H1 (cell line): ENCODE data around the gene SMPD2. TPM values are rescaled to one million over a fixed set of nuclear protein-coding genes. Genes with fewer than 3 reads are reported as not detected.

Source experiments
- CTCF ChIA-PET: fragments of 300-600 bp; sonication (Branson Sonifier 250); formaldehyde crosslinking; loops from one replicate; lab custom pipeline; 2021; ENCODE audit not compliant: partially characterized antibody; lab: Charles Lee
- POLR2A ChIA-PET: fragments of 300-600 bp; sonication (Branson Sonifier 250); formaldehyde crosslinking; loops from one replicate; lab custom pipeline; 2021; ENCODE audit warnings: inconsistent platforms; ENCODE audit not compliant: partially characterized antibody; lab: Charles Lee
- DNase-seq, 2 experiments: peaks; one replicate each; pipeline versions ENCODE4 v3.0.0 to v3.0.0-alpha.2; 2010 to 2022; ENCODE audit warnings: low spot score in 2 of 2, low read depth in 1 of 2, mixed read lengths in 1 of 2
- FAIRE-seq: peaks from 2 replicates; lab custom pipeline; 2011; peaks lifted over from hg19 to GRCh38; lab: Jason Lieb, UNC
- H2AFZ ChIP-seq: 2 replicates; pipeline ENCODE4 v1.8.1; 2012; ENCODE audit warnings: low read length, inconsistent platforms
- H2AK5ac ChIP-seq: 2 replicates; pipeline ENCODE4 v1.6.1; 2013; ENCODE audit warnings: low read depth, low read length
- H2BK120ac ChIP-seq: replicated peaks from 2 replicates; pipeline ENCODE3; 2013; ENCODE audit warnings: low read depth, low read length, inconsistent platforms
- H2BK12ac ChIP-seq: 2 replicates; pipeline ENCODE4 v1.6.1; 2013; ENCODE audit warnings: low read depth, low read length
- H2BK15ac ChIP-seq: 2 replicates; pipeline ENCODE4 v1.6.1; 2013; ENCODE audit warnings: low read length
- H2BK20ac ChIP-seq: 2 replicates; pipeline ENCODE4 v1.6.1; 2013; ENCODE audit warnings: low read length
- H2BK5ac ChIP-seq: 2 replicates; pipeline ENCODE4 v1.6.1; 2013; ENCODE audit warnings: low read depth, low read length
- H3K14ac ChIP-seq: 2 replicates; pipeline ENCODE4 v1.6.1; 2013; ENCODE audit warnings: inconsistent platforms; ENCODE audit not compliant: insufficient read length
- H3K18ac ChIP-seq: 2 replicates; pipeline ENCODE4 v1.6.1; 2013; ENCODE audit warnings: low read length; ENCODE audit errors: extremely low read depth
- H3K23ac ChIP-seq: 2 replicates; pipeline ENCODE4 v1.6.1; 2013; ENCODE audit warnings: inconsistent platforms; ENCODE audit not compliant: insufficient read length
- H3K23me2 ChIP-seq: 2 replicates; pipeline ENCODE4 v1.6.1; 2013; ENCODE audit warnings: low read depth, low read length
- H3K27ac ChIP-seq: 2 replicates; pipeline ENCODE4 v1.6.1; 2011; ENCODE audit warnings: low read depth, low read length, inconsistent platforms
- H3K27me3 ChIP-seq, 4 experiments: replicated peaks in 1 of 4; 1 replicate in 1 of 4; 2 replicates in 3 of 4; pipeline versions ENCODE4 v1.6.1 to v1.8.1; 2011 to 2013; ENCODE audit warnings: low read length in 3 of 4, mild to moderate bottlenecking in 3 of 4, inconsistent platforms in 2 of 4, mixed read lengths in 2 of 4, moderate library complexity in 1 of 4; ENCODE audit not compliant: control insufficient read depth in 3 of 4, insufficient read depth in 3 of 4; ENCODE audit errors: extremely low read depth in 1 of 4
- H3K36me3 ChIP-seq, 4 experiments: 2 replicates each; pipeline versions ENCODE4 v1.6.1 to v1.8.1; 2011 to 2013; ENCODE audit warnings: mild to moderate bottlenecking in 4 of 4, low read length in 3 of 4, moderate library complexity in 2 of 4, control low read depth in 1 of 4, inconsistent platforms in 1 of 4; ENCODE audit not compliant: insufficient read depth in 4 of 4, control insufficient read depth in 2 of 4
- H3K4ac ChIP-seq: replicated peaks from 2 replicates; pipeline ENCODE3; 2013; ENCODE audit warnings: low read length, low read depth, mixed read lengths, inconsistent platforms; ENCODE audit not compliant: insufficient read length
- H3K4me1 ChIP-seq, 4 experiments: replicated peaks in 1 of 4; 1 replicate in 1 of 4; 2 replicates in 3 of 4; pipeline versions ENCODE4 v1.6.1 to v1.8.1; 2011 to 2013; ENCODE audit warnings: low read length in 3 of 4, inconsistent platforms in 2 of 4, mixed read lengths in 1 of 4; ENCODE audit not compliant: insufficient read depth in 4 of 4, control insufficient read depth in 3 of 4
- H3K4me2 ChIP-seq, 2 experiments: 2 replicates each; pipeline versions ENCODE4 v1.6.1 to v1.8.1; 2011 to 2013; ENCODE audit warnings: low read depth in 2 of 2, low read length in 2 of 2, control low read depth in 1 of 2, inconsistent platforms in 1 of 2, mild to moderate bottlenecking in 1 of 2; ENCODE audit not compliant: insufficient read depth in 1 of 2
- H3K4me3 ChIP-seq, 4 experiments: fragments of 200-600, 300-600 bp in 1 of 4; sonication (generic), shearing (Covaris generic), sonication (Bioruptor Twin) in 1 of 4; 2 replicates each; pipeline versions ENCODE4 v1.5.1 to v1.8.1; 2011 to 2016; ENCODE audit warnings: low read length in 4 of 4, low read depth in 3 of 4, control low read depth in 2 of 4, inconsistent platforms in 2 of 4, mild to moderate bottlenecking in 2 of 4, mixed read lengths in 1 of 4, moderate library complexity in 1 of 4; ENCODE audit not compliant: insufficient read depth in 2 of 4; ENCODE audit errors: extremely low read depth in 1 of 4
- H3K56ac ChIP-seq: replicated peaks from 2 replicates; pipeline ENCODE3; 2013; ENCODE audit warnings: low read depth, mild to moderate bottlenecking, mixed read lengths, low read length, inconsistent platforms; ENCODE audit not compliant: insufficient read length
- H3K79me1 ChIP-seq: 2 replicates; pipeline ENCODE4 v1.6.1; 2013; ENCODE audit warnings: low read depth, low read length, control low read depth
- H3K79me2 ChIP-seq, 2 experiments: 2 replicates each; pipeline versions ENCODE4 v1.6.1 to v1.8.1; 2012 to 2013; ENCODE audit warnings: low read length in 2 of 2, mild to moderate bottlenecking in 2 of 2, inconsistent platforms in 1 of 2; ENCODE audit not compliant: insufficient read depth in 2 of 2, control insufficient read depth in 1 of 2
- H3K9ac ChIP-seq, 4 experiments: replicated peaks in 1 of 4; 1 replicate in 1 of 4; 2 replicates in 3 of 4; pipeline versions ENCODE4 v1.6.1 to v1.8.1; 2011 to 2013; ENCODE audit warnings: low read depth in 3 of 4, low read length in 3 of 4, control low read depth in 2 of 4, mild to moderate bottlenecking in 2 of 4, moderate library complexity in 2 of 4, inconsistent platforms in 1 of 4; ENCODE audit errors: extremely low read depth in 1 of 4
- H3K9me3 ChIP-seq, 2 experiments: 2 replicates each; pipeline versions ENCODE4 v1.6.1 to v1.8.1; 2012 to 2013; ENCODE audit warnings: mild to moderate bottlenecking in 2 of 2, moderate library complexity in 2 of 2, control low read depth in 1 of 2, inconsistent platforms in 1 of 2, low read depth in 1 of 2, low read length in 1 of 2, mixed read lengths in 1 of 2; ENCODE audit not compliant: insufficient read depth in 2 of 2
- H4K20me1 ChIP-seq, 2 experiments: replicated peaks in 1 of 2; 2 replicates each; pipeline versions ENCODE3 to v1.8.1; 2011 to 2013; ENCODE audit warnings: inconsistent platforms in 2 of 2, low read length in 2 of 2, mild to moderate bottlenecking in 1 of 2; ENCODE audit not compliant: insufficient read depth in 2 of 2, control insufficient read depth in 1 of 2
- H4K5ac ChIP-seq: 2 replicates; pipeline ENCODE4 v1.6.1; 2013; ENCODE audit warnings: low read length, low read depth, mixed read lengths, inconsistent platforms; ENCODE audit not compliant: insufficient read length
- H4K8ac ChIP-seq: 2 replicates; pipeline ENCODE4 v1.8.0; 2013; ENCODE audit warnings: mild to moderate bottlenecking, moderate library complexity, low read length, inconsistent platforms; ENCODE audit not compliant: insufficient read depth; ENCODE audit errors: extremely low read depth
- H4K91ac ChIP-seq: replicated peaks from 2 replicates; pipeline ENCODE3; 2013; ENCODE audit warnings: low read length, mixed read lengths, inconsistent platforms; ENCODE audit not compliant: insufficient read length
- CHD1 ChIP-seq: IDR thresholded peaks from 2 replicates; pipeline ENCODE4 v1.6.1; 2012; ENCODE audit warnings: low read depth, low read length, improper control_type of control experiment
- CHD2 ChIP-seq: IDR thresholded peaks from 2 replicates; pipeline ENCODE4 v1.6.1; 2012; ENCODE audit warnings: low read length, improper control_type of control experiment
- HDAC2 ChIP-seq, 2 experiments: fragments of 300-600 bp in 1 of 2; sonication (generic) in 1 of 2; IDR thresholded peaks; 2 replicates each; pipeline ENCODE4 v1.6.1; 2011 to 2012; ENCODE audit warnings: low read depth in 2 of 2, low read length in 2 of 2, mild to moderate bottlenecking in 2 of 2, moderate library complexity in 2 of 2, borderline replicate concordance in 1 of 2, inconsistent platforms in 1 of 2
- KDM4A ChIP-seq: IDR thresholded peaks from one replicate; pipeline ENCODE4 v1.7.1; 2012; ENCODE audit warnings: low read depth, mild to moderate bottlenecking, moderate library complexity, low read length, inconsistent platforms; ENCODE audit not compliant: severe bottlenecking
- POU5F1 ChIP-seq: IDR thresholded peaks from 2 replicates; pipeline ENCODE4 v1.6.1; 2011; ENCODE audit warnings: low read depth, mild to moderate bottlenecking, low read length, moderate library complexity
- RBBP5 ChIP-seq: IDR thresholded peaks from 2 replicates; pipeline ENCODE4 v1.7.1; 2012; ENCODE audit warnings: low read depth, mild to moderate bottlenecking, inconsistent platforms, low read length, moderate library complexity, borderline replicate concordance
- TAF1 ChIP-seq: IDR thresholded peaks from 2 replicates; pipeline ENCODE4 v1.6.1; 2011; ENCODE audit warnings: mild to moderate bottlenecking, low read depth, low read length
- TEAD4 ChIP-seq: IDR thresholded peaks from 2 replicates; pipeline ENCODE4 v1.6.1; 2012; ENCODE audit warnings: low read depth, low read length, inconsistent platforms, mixed read lengths
- WGBS, 2 experiments: shearing (Covaris generic) in 1 of 2; methylation state at CpG; one replicate each; pipeline versions ENCODE4 v1.1.6 to v1.1.7; 2013 to 2015; ENCODE audit warnings: low lambda C conversion rate in 2 of 2, mixed read lengths in 2 of 2, inconsistent platforms in 1 of 2, low coverage in 1 of 2, missing lambda C conversion rate in 1 of 2; ENCODE audit not compliant: insufficient replicate concordance in 2 of 2, insufficient coverage in 1 of 2, insufficient read length in 1 of 2; ENCODE audit errors: extremely low coverage in 1 of 2, missing lambda C conversion rate in 1 of 2; 5-methylcytosine and 5-hydroxymethylcytosine counted together
- polyA plus RNA-seq, 7 experiments: library from polyadenylated mRNA; depleted of rRNA in 3 of 7; stranded (reverse) in 5 of 7; unstranded in 2 of 7; fragments of >200 nt in 5 of 7; fragments of 200-250 nt in 2 of 7; gene quantifications; 1 replicate in 5 of 7; 2 replicates in 1 of 7; 4 replicates in 1 of 7; pipeline versions ENCODE4 v1.2.1 to v1.2.3, GENCODE V29; 2011 to 2013; ENCODE audit warnings: missing spikeins in 2 of 7, mixed read lengths in 2 of 7
- total RNA-seq: library from RNA; stranded (reverse); fragmentation: NEBNext Ultra II Directional; extraction: Animal tissue kit (Norgen Biotek cat#: 25700); gene quantifications from 2 replicates; pipeline ENCODE4 v1.2.1, GENCODE V29; 2021
- TF ChIP-seq, protein P1 (sequence below): IDR thresholded peaks from 2 replicates; pipeline ENCODE4 v1.6.1; 2011; ENCODE audit warnings: low read length, improper control_type of control experiment
- TF ChIP-seq, protein P2 (sequence below): IDR thresholded peaks from 2 replicates; pipeline ENCODE4 v1.6.1; 2012; ENCODE audit warnings: low read length, inconsistent platforms

The SMPD2 gene
- total and polyA plus RNA-seq, 2 of the 8 experiments (the other 6 are each of a cell fraction or from before 2014, with no cell fraction given): 11.5 to 17.2 TPM

DNA sequence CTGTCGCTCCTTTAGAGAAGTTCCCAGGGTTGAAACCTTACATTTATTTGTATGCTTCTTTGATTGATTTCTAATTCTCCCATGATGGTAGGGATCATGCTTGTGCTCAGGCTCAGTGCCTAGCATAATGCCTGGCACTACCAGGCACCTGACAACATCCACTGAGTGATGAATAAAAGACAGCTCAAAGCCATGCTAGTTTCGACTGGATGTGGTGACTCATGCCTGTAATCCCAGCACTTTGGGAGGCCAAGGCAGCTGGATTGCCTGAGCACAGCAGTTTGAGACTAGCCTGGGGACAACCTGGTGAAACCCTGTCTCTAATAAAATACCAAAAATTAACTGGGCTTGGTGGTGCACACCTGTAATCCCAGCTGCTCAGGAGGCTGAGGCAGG, 46.6 kb upstream of the SMPD2 start:
- no peaks in the 10 kb centered on the region for H3K79me1 ChIP-seq
- H2AK5ac ChIP-seq: no peak overlapping the region
- H3K18ac ChIP-seq: no peak overlapping the region
- H3K56ac ChIP-seq: no peak overlapping the region
- no peak overlapping the region for H2BK15ac ChIP-seq
- no peak overlapping the region for H3K9ac ChIP-seq
- no peak overlapping the region for H3K4me3 ChIP-seq
- H2AFZ ChIP-seq: no peak overlapping the region
- no peak overlapping the region for H3K4ac ChIP-seq
- no peaks in the 10 kb centered on the region for H3K9me3 ChIP-seq
- POLR2A ChIA-PET: interaction anchor here (0.7 kb wide), 1 partner anchor 12 kb away, joined by 3 read pairs; the partner anchor contains the start of gene CD164
- H2BK20ac ChIP-seq: no peak overlapping the region
- H2BK5ac ChIP-seq: no peak overlapping the region
- no peak overlapping the region for H3K4me2 ChIP-seq
- WGBS, 2 experiments: 74% methylated on average over 2 of the region's 2 CpGs; no CpG with 5 or more reads in 1 of the 2 experiments
- CTCF ChIA-PET: interaction anchor here (0.9 to 6.1 kb wide), 4 partner anchors 9 to 206 kb away, joined by 3 to 62 read pairs (median 14); partner anchors contain the start of gene CD164
- no peak overlapping the region for H4K91ac ChIP-seq
- H4K8ac ChIP-seq: no peak overlapping the region
- H4K20me1 ChIP-seq: no peaks in the 10 kb centered on the region
- no peak overlapping the region for H2BK120ac ChIP-seq
- H3K27ac ChIP-seq: no peak overlapping the region
- H3K36me3 ChIP-seq: no peaks in the 10 kb centered on the region
- H3K14ac ChIP-seq: no peak overlapping the region
- H3K27me3 ChIP-seq: no peaks in the 10 kb centered on the region
- no peaks in the 10 kb centered on the region for H3K23me2 ChIP-seq
- DNase-seq (no peak), FAIRE-seq (no peak)
- no peak overlapping the region for H3K23ac ChIP-seq
- no peak overlapping the region for H2BK12ac ChIP-seq
- H4K5ac ChIP-seq: no peak overlapping the region
- no peaks in the 10 kb centered on the region for H3K79me2 ChIP-seq
- no peaks in the 10 kb centered on the region for H3K4me1 ChIP-seq
- TF ChIP-seq RBBP5 (no peak), CHD1 (no peak), CHD2 (no peak), TEAD4 (no peak), KDM4A (no peak), HDAC2 (IDR thresholded peaks at IDR 0.05; ENCODE audit: borderline replicate concordance in 1 of 2, low read depth in 2 of 2, low read length in 2 of 2) (no peak), POU5F1 (no peak), TAF1 (no peak)
- TF ChIP-seq, protein P1, sequence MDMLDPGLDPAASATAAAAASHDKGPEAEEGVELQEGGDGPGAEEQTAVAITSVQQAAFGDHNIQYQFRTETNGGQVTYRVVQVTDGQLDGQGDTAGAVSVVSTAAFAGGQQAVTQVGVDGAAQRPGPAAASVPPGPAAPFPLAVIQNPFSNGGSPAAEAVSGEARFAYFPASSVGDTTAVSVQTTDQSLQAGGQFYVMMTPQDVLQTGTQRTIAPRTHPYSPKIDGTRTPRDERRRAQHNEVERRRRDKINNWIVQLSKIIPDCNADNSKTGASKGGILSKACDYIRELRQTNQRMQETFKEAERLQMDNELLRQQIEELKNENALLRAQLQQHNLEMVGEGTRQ: no peak
- TF ChIP-seq, protein P2, sequence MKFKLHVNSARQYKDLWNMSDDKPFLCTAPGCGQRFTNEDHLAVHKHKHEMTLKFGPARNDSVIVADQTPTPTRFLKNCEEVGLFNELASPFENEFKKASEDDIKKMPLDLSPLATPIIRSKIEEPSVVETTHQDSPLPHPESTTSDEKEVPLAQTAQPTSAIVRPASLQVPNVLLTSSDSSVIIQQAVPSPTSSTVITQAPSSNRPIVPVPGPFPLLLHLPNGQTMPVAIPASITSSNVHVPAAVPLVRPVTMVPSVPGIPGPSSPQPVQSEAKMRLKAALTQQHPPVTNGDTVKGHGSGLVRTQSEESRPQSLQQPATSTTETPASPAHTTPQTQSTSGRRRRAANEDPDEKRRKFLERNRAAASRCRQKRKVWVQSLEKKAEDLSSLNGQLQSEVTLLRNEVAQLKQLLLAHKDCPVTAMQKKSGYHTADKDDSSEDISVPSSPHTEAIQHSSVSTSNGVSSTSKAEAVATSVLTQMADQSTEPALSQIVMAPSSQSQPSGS: no peak
